NCI-H748 treated with DMSO at 0.1 percent for 48 hours (cell line): Measurements from ENCODE around the gene ZNF566.

Experiments used
- DNase-seq: peaks from one replicate; lab custom pipeline; 2025; lab: John Stamatoyannopoulos, UW

The ZNF566 gene

GRCh38 chr19:36441339-36441738 lies 48.0 kb downstream of the ZNF566 start:
- DNase-seq = no peak

- DNase-seq = no peak
These were observed 52.8 kb downstream of the ZNF566 start for GRCh38 chr19:36436531-36436930.

- DNase-seq = no peak
These were observed 65.4 kb downstream of the ZNF566 start for GRCh38 chr19:36423925-36424324.

- DNase-seq = no peak
These were observed 67.4 kb downstream of the ZNF566 start for GRCh38 chr19:36421749-36422481.

- DNase-seq = no peak
These were observed 68.2 kb downstream of the ZNF566 start for GRCh38 chr19:36420961-36421748.

GRCh38 chr19:36418287-36419001 lies 70.9 kb downstream of the ZNF566 start, which contains the start of gene ZFP82:
Gene ZFP82 (minus strand): TSS chr19:36418644. CDS start chr19:36409789, 8,855 bp downstream.
- DNase-seq = peak; percentile 41

GRCh38 chr19:36417752-36418286 lies 71.5 kb downstream of the ZNF566 start:
- no peak for DNase-seq

- no peak for DNase-seq
These were observed 79.5 kb downstream of the ZNF566 start for GRCh38 chr19:36409841-36410240.

- no peak for DNase-seq
These were observed 81.3 kb downstream of the ZNF566 start for GRCh38 chr19:36408101-36408500.

GRCh38 chr19:36404498-36404897 lies 84.9 kb downstream of the ZNF566 start:
- DNase-seq = no peak

GRCh38 chr19:36401475-36401874 lies 87.9 kb downstream of the ZNF566 start:
- no peak for DNase-seq

GRCh38 chr19:36398571-36398970 lies 90.8 kb downstream of the ZNF566 start:
- DNase-seq = no peak
